ENCODE results near the gene RPS6KA2. TPM values are rescaled to one million over a fixed set of nuclear protein-coding genes. Genes with fewer than 3 reads are reported as not detected.

RPS6KA2 gene
- polyA plus RNA-seq, 6 donors from 2014 or later: 2.1 to 5.4 (median 4.6) TPM

DNA sequence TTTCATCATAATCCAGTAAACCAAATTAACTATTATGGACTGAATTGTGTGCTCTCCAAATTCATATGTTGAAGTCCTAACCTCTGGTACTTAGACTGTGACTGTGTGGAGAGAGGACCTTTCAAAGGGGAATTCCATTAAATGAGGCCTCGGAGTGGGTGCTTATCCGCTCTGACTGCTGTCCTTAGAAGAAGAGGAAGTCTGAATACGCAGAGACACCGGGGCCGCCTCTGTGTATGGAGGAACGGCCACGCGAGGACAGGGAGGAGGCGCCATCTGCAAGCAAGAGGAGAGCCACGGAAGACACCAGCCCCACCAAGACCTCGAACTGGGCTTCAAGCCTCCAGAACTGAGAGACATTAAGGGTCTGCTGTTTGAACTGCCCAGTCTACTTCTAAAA is 35.6 kb upstream of the RPS6KA2 start:
- H3K4me3 Mint-ChIP-seq: peak overlapping the region in 1 of 8 donors; percentile 56
- peak in 1 of 2 donors; percentile 39 for ATAC-seq (ENCODE audit: low read depth in 2 of 2)

GRCh38 chr6:166661327-166662085 is 34.5 kb upstream of the RPS6KA2 start:
- Mint-ChIP-seq H3K27ac (no peak overlapping the region), H3K4me3 (no peak overlapping the region), H3K9me3 (no peaks in the 10 kb centered on the region), H3K27me3 (peaks cover 37 to 57% (median 41%) of the 10 kb centered on the region in 3 donors), H3K4me1 (peaks cover 4 to 13% (median 4%) of the 10 kb centered on the region in 3 donors), H3K36me3 (peaks cover 4 to 8% of the 10 kb centered on the region in 2 donors)
- DNase-seq (no peak), ATAC-seq (ENCODE audit: low read depth in 2 of 2) (no peak)

More for the DNA sequence above, 35.6 kb upstream of the RPS6KA2 start:
- Mint-ChIP-seq H3K27me3 (peaks cover 35 to 57% (median 36%) of the 10 kb centered on the region in 3 donors), H3K4me1 (peaks cover 4 to 13% (median 4%) of the 10 kb centered on the region in 3 donors), H3K9me3 (no peaks in the 10 kb centered on the region), H3K36me3 (peaks cover 4 to 8% of the 10 kb centered on the region in 2 donors), H3K27ac (peak overlapping the region in 1 of 6 donors; percentile 86)
- DNase-seq: no peak

- Mint-ChIP-seq H3K27ac (peak overlapping the region in 1 of 6 donors; percentile 56), H3K27me3 (peaks cover 34 to 55% (median 42%) of the 10 kb centered on the region in 3 donors), H3K9me3 (no peaks in the 10 kb centered on the region), H3K4me1 (peaks cover 4 to 13% (median 4%) of the 10 kb centered on the region in 3 donors), H3K36me3 (peaks cover 4 to 8% of the 10 kb centered on the region in 2 donors), H3K4me3 (no peak overlapping the region)
- ATAC-seq (ENCODE audit: low read depth in 2 of 2) (no peak), DNase-seq (no peak)
Measured at GRCh38 chr6:166660157-166660688, 33.2 kb upstream of the RPS6KA2 start.

DNA sequence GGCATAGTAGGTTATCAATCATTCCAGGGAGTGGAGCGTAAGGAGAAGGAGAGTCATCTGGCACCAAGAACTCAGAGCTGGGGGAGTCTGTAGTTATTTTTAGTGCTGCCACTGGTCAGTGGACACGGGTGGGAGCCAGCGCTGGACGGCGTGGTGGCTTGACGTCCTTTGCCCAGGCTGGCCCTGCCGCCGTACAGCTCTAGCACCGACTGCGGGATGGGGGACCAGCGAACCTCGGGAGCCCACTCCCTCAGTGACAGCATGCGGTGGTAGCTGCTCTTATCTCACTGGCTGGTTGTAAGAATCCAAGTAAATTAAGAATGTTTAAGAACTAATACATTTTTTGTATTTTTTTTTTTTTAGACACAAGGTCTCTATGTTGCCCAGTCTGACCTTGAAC is 32.5 kb upstream of the RPS6KA2 start:
- ATAC-seq (ENCODE audit: low read depth in 2 of 2): no peak
- H3K27ac Mint-ChIP-seq: no peak overlapping the region
- no peak for DNase-seq
- H3K4me3 Mint-ChIP-seq: peak overlapping the region in 1 of 8 donors; percentile 56
- H3K27me3 Mint-ChIP-seq: peaks cover 32 to 55% (median 42%) of the 10 kb centered on the region in 3 donors
- peaks cover 4 to 8% of the 10 kb centered on the region in 2 donors for H3K36me3 Mint-ChIP-seq
- H3K9me3 Mint-ChIP-seq: no peaks in the 10 kb centered on the region
- H3K4me1 Mint-ChIP-seq: peaks cover 4 to 13% (median 4%) of the 10 kb centered on the region in 3 donors

DNA sequence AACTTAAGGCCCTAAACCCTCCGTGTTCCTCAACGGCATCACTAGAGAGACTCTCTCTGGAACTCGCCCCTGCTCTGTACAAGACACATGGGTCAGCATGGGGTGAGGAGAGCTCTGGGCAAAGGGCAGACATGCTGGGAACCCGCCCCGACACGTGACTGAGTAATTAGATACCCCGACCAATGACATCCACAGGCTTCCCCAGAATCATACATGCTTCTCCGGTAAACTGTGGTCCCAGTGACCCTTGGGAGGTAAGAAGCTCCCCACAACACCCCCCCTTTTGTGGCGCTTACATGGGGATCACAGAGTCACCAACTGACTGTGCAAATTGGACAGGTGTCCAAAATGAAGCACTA is 31.7 kb upstream of the RPS6KA2 start:
- Mint-ChIP-seq H3K27me3 (peaks cover 25 to 55% (median 42%) of the 10 kb centered on the region in 3 donors), H3K4me1 (peaks cover 1 to 12% (median 4%) of the 10 kb centered on the region in 3 donors), H3K27ac (peak overlapping the region in 1 of 6 donors; percentile 53), H3K36me3 (peaks cover 4 to 8% of the 10 kb centered on the region in 2 donors), H3K4me3 (no peak overlapping the region), H3K9me3 (no peaks in the 10 kb centered on the region)
- DNase-seq: no peak
- ATAC-seq (ENCODE audit: low read depth in 2 of 2): no peak

GRCh38 chr6:166658115-166658791 is 31.2 kb upstream of the RPS6KA2 start:
- H3K36me3 Mint-ChIP-seq: peaks cover 4 to 8% of the 10 kb centered on the region in 2 donors
- H3K4me1 Mint-ChIP-seq: peaks cover 1 to 7% (median 4%) of the 10 kb centered on the region in 3 donors
- ATAC-seq (ENCODE audit: low read depth in 2 of 2) (no peak), DNase-seq (no peak)
- no peak overlapping the region for H3K27ac Mint-ChIP-seq
- H3K27me3 Mint-ChIP-seq: peaks cover 25 to 51% (median 42%) of the 10 kb centered on the region in 3 donors
- no peaks in the 10 kb centered on the region for H3K9me3 Mint-ChIP-seq
- H3K4me3 Mint-ChIP-seq: peak overlapping the region in 2 of 8 donors; percentile 25 to 49

GRCh38 chr6:166657531-166657930 is 30.5 kb upstream of the RPS6KA2 start:
- ATAC-seq (ENCODE audit: low read depth in 2 of 2) (peak in 1 of 2 donors; percentile 30), DNase-seq (no peak)
- Mint-ChIP-seq H3K9me3 (no peaks in the 10 kb centered on the region), H3K4me1 (peaks cover under 1 to 4% (median 1%) of the 10 kb centered on the region in 3 donors), H3K4me3 (peak overlapping the region in 3 of 8 donors; percentile 68 to 88 (median 80)), H3K36me3 (peaks cover 2% of the 10 kb centered on the region in 2 donors), H3K27ac (peak overlapping the region in 2 of 6 donors; percentile 1 to 12), H3K27me3 (peaks cover 20 to 51% (median 38%) of the 10 kb centered on the region in 3 donors)

- Mint-ChIP-seq H3K9me3 (no peaks in the 10 kb centered on the region), H3K4me3 (peak overlapping the region in 3 of 8 donors; percentile 68 to 88 (median 80)), H3K27ac (peak overlapping the region in 4 of 6 donors; percentile 16 to 76 (median 37)), H3K27me3 (peaks cover 18 to 44% (median 31%) of the 10 kb centered on the region in 3 donors), H3K4me1 (peaks cover 0 to 4% (median 1%) of the 10 kb centered on the region in 3 donors), H3K36me3 (no peaks in the 10 kb centered on the region)
- no peak for DNase-seq
- ATAC-seq (ENCODE audit: low read depth in 2 of 2): peak; percentile 43 to 57
Measured at GRCh38 chr6:166656230-166657151, 29.4 kb upstream of the RPS6KA2 start.

- no peaks in the 10 kb centered on the region for H3K9me3 Mint-ChIP-seq
- DNase-seq: no peak
- H3K36me3 Mint-ChIP-seq: no peaks in the 10 kb centered on the region
- no peak overlapping the region for H3K27ac Mint-ChIP-seq
- H3K4me3 Mint-ChIP-seq: no peak overlapping the region
- ATAC-seq (ENCODE audit: low read depth in 2 of 2): peak; percentile 58 to 66
- peaks cover 18 to 44% (median 31%) of the 10 kb centered on the region in 3 donors for H3K27me3 Mint-ChIP-seq
- H3K4me1 Mint-ChIP-seq: peaks cover 0 to 4% (median 1%) of the 10 kb centered on the region in 3 donors
Measured at GRCh38 chr6:166655713-166656229, 28.7 kb upstream of the RPS6KA2 start.

DNA sequence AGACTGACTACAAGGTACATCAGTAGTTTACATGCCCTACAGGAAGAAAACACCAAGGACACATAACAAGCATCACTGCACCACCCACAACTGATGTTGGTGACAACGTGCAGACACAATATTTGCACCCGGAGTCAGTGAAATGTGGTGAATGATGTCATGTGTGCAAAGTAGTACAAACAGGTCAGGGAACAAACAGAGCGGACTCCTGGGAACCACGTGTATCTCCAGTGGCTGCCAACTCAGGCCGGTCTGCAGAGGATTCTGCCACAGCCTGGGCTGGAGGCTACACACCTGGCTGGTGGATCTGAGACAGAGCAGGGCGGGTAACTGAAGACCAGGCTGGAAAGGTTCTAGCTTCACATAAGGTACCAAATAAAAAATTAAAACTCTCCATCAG is 28.2 kb upstream of the RPS6KA2 start:
- Mint-ChIP-seq H3K27me3 (peaks cover 16 to 41% (median 31%) of the 10 kb centered on the region in 3 donors), H3K9me3 (no peaks in the 10 kb centered on the region), H3K36me3 (no peaks in the 10 kb centered on the region), H3K27ac (no peak overlapping the region), H3K4me1 (peaks cover 0 to 4% (median 1%) of the 10 kb centered on the region in 3 donors), H3K4me3 (no peak overlapping the region)
- ATAC-seq (ENCODE audit: low read depth in 2 of 2) (no peak), DNase-seq (no peak)

DNA sequence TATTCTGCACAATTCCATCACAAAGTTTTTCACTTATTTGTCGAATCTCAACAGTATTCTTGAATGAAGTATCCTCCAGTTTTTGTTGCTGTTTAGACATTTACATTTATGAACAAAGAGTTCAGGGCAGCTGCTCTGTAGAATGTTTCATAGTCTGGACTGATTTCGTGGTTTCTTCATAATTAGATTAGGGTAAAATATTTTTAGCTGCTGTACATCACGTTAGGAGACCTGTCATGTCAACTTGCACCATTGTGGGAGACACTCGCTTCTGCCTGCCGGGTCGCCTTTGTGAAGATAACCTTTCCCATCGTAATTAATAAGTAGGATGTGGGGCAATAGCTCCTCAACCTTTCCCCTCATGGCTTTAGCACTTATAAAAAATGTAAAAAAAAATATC is 27.5 kb upstream of the RPS6KA2 start:
- H3K27me3 Mint-ChIP-seq: peaks cover 14 to 35% (median 30%) of the 10 kb centered on the region in 3 donors
- peaks cover 0 to 4% (median 1%) of the 10 kb centered on the region in 3 donors for H3K4me1 Mint-ChIP-seq
- no peak overlapping the region for H3K27ac Mint-ChIP-seq
- ATAC-seq (ENCODE audit: low read depth in 2 of 2) (no peak), DNase-seq (no peak)
- no peaks in the 10 kb centered on the region for H3K36me3 Mint-ChIP-seq
- no peaks in the 10 kb centered on the region for H3K9me3 Mint-ChIP-seq
- no peak overlapping the region for H3K4me3 Mint-ChIP-seq

DNA sequence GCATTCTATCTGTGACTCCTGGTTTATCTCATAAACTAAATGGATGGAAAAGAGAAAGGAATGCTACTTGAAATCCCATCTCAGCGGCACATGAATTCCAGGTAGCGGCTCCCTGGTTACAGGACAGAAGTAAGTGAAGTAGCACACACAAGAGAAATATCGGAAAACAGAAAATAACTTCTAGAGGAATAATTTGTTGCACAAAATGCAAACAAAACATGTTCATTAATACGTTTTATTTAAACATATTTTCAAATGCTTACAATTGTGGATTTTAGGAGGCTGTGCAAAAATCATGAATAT is 26.5 kb upstream of the RPS6KA2 start:
- Mint-ChIP-seq H3K27me3 (peaks cover 12 to 25% (median 21%) of the 10 kb centered on the region in 3 donors), H3K4me3 (no peak overlapping the region), H3K9me3 (no peaks in the 10 kb centered on the region)

More for the DNA sequence above, 26.5 kb upstream of the RPS6KA2 start:
- H3K4me1 Mint-ChIP-seq: peaks cover 0 to 4% (median 1%) of the 10 kb centered on the region in 3 donors
- H3K27ac Mint-ChIP-seq: no peak overlapping the region
- no peak for DNase-seq
- no peaks in the 10 kb centered on the region for H3K36me3 Mint-ChIP-seq
- no peak for ATAC-seq (ENCODE audit: low read depth in 2 of 2)

All from naive B cell (primary cell).